HepG2 (cell line): Measurements from ENCODE around the gene RBFOX1. TPM values are rescaled to one million over a fixed set of nuclear protein-coding genes. Genes with fewer than 3 reads are reported as not detected.

Experiments
- ATAC-seq: fragments of 200-7000 bp; cut with Tn5 transposase; 3 replicates; pipeline ENCODE4 v1.9.1; 2020; ENCODE audit warnings: mild to moderate bottlenecking, moderate library complexity
- BruUV-seq: library from RNA; stranded (reverse); fragments of 400-500 nt; replicated peaks from 2 replicates; lab custom pipeline; 2021; lab: Mats Ljungman, UMichigan
- CTCF ChIA-PET: fragments of 300-600 bp; formaldehyde crosslinking; extraction: SDS; loops from one replicate; lab custom pipeline; 2021; ENCODE audit warnings: low total read pairs, inconsistent platforms, low intra/inter-chr PET ratio; lab: Yijun Ruan, JAX
- POLR2A ChIA-PET: fragments of 350-600 bp; sonication (Branson Sonifier 250); formaldehyde crosslinking; loops from one replicate; lab custom pipeline; 2020; ENCODE audit warnings: antibody characterized with exemption, inconsistent platforms; lab: Yijun Ruan, JAX
- DNase-seq: peaks from one replicate; pipeline ENCODE4 v3.0.0-alpha.2; 2015; ENCODE audit warnings: low spot score
- FAIRE-seq: peaks from 3 replicates; lab custom pipeline; 2011; peaks lifted over from hg19 to GRCh38; lab: Jason Lieb, UNC
- H2AFZ ChIP-seq: one replicate; pipeline ENCODE4 v1.6.1; 2011; ENCODE audit warnings: low read length, inconsistent platforms
- H3K27ac ChIP-seq: fragments of 300-600 bp; 3 replicates; pipeline ENCODE4 v1.8.0; 2011; ENCODE audit warnings: mixed run types, mild to moderate bottlenecking, mixed read lengths, low read length, inconsistent platforms; ENCODE audit not compliant: insufficient read depth; ENCODE audit errors: extremely low read length
- H3K27me3 ChIP-seq, 2 experiments: fragments of 200-600 bp in 1 of 2; 2 replicates in 1 of 2; 3 replicates in 1 of 2; pipeline versions ENCODE4 v1.6.0 to v1.8.0; 2011; ENCODE audit warnings: low read length in 2 of 2, mild to moderate bottlenecking in 2 of 2, moderate library complexity in 2 of 2, inconsistent platforms in 1 of 2; ENCODE audit not compliant: insufficient read depth in 2 of 2, control insufficient read depth in 1 of 2
- H3K36me3 ChIP-seq, 2 experiments: fragments of 200-600 bp in 1 of 2; replicated peaks in 1 of 2; 2 replicates in 1 of 2; 3 replicates in 1 of 2; pipeline versions ENCODE4 v1.5.1 to v1.8.0; 2011; ENCODE audit warnings: low read length in 2 of 2, inconsistent platforms in 1 of 2; ENCODE audit not compliant: insufficient read depth in 2 of 2, control insufficient read depth in 1 of 2
- H3K4me1 ChIP-seq: 2 replicates; pipeline ENCODE4 v1.5.1; 2012; ENCODE audit warnings: low read length, inconsistent platforms; ENCODE audit not compliant: insufficient read depth
- H3K4me2 ChIP-seq: 2 replicates; pipeline ENCODE4 v1.6.0; 2011; ENCODE audit warnings: low read depth, low read length, inconsistent platforms
- H3K4me3 ChIP-seq, 3 experiments: fragments of 200-600 bp in 1 of 3; sonication (generic), shearing (Covaris generic) in 1 of 3; replicated peaks in 1 of 3; 2 replicates each; pipeline ENCODE4 v1.5.1; 2011 to 2016; ENCODE audit warnings: low read length in 3 of 3, inconsistent platforms in 2 of 3, low read depth in 2 of 3, mild to moderate bottlenecking in 2 of 3, control low read depth in 1 of 3, mixed read lengths in 1 of 3; ENCODE audit not compliant: insufficient read depth in 1 of 3
- H3K79me2 ChIP-seq: one replicate; pipeline ENCODE4 v1.6.1; 2011; ENCODE audit warnings: low read length, inconsistent platforms; ENCODE audit not compliant: insufficient read depth
- H3K9ac ChIP-seq: 2 replicates; pipeline ENCODE4 v1.6.0; 2011; ENCODE audit warnings: mild to moderate bottlenecking, low read depth, low read length, inconsistent platforms; ENCODE audit not compliant: insufficient read depth
- H3K9me3 ChIP-seq: 2 replicates; pipeline ENCODE4 v1.5.1; 2012; ENCODE audit warnings: mild to moderate bottlenecking, low read length
- H4K20me1 ChIP-seq: 2 replicates; pipeline ENCODE4 v1.6.0; 2011; ENCODE audit warnings: inconsistent platforms, mild to moderate bottlenecking, low read length, moderate library complexity; ENCODE audit not compliant: insufficient read depth
- BHLHE40 ChIP-seq: IDR thresholded peaks from 2 replicates; pipeline ENCODE4 v1.6.1; 2011; ENCODE audit warnings: low read length, improper control_type of control experiment
- E2F1 ChIP-seq: sonication (generic); formaldehyde crosslinking; IDR thresholded peaks from 2 replicates; pipeline ENCODE4 v1.5.0; 2020; ENCODE audit warnings: missing genetic modification reagents
- FOXM1 ChIP-seq: sonication (generic); formaldehyde crosslinking; IDR thresholded peaks from 2 replicates; pipeline ENCODE4 v1.5.0; 2020; ENCODE audit warnings: missing genetic modification reagents
- FOXO4 ChIP-seq: sonication (generic); formaldehyde crosslinking; conservative IDR thresholded peaks from 2 replicates; pipeline ENCODE4 v1.8.1; 2023; ENCODE audit warnings: missing genetic modification reagents
- HOXD1 ChIP-seq: sonication (generic); formaldehyde crosslinking; IDR thresholded peaks from 2 replicates; pipeline ENCODE4 v1.5.0; 2020; ENCODE audit warnings: missing genetic modification reagents
- MAFF ChIP-seq: IDR thresholded peaks from 2 replicates; pipeline ENCODE4 v1.6.1; 2011; ENCODE audit warnings: low read depth, low read length, improper control_type of control experiment
- MAFK ChIP-seq, 2 experiments: IDR thresholded peaks in 1 of 2; conservative IDR thresholded peaks in 1 of 2; 2 replicates each; pipeline ENCODE4 v1.6.1; 2011; ENCODE audit warnings: improper control_type of control experiment in 2 of 2, low read length in 2 of 2
- POGK ChIP-seq: sonication (generic); formaldehyde crosslinking; conservative IDR thresholded peaks from 2 replicates; pipeline ENCODE4 v1.8.0; 2022; ENCODE audit warnings: mild to moderate bottlenecking, moderate library complexity, missing genetic modification reagents
- SMARCE1 ChIP-seq: fragments of 450-650 bp; IDR thresholded peaks from 2 replicates; pipeline ENCODE4 v1.6.1; 2017; ENCODE audit warnings: borderline replicate concordance
- ZNF207 ChIP-seq: fragments of 450-650 bp; IDR thresholded peaks from 2 replicates; pipeline ENCODE4 v1.6.1; 2016; ENCODE audit warnings: antibody characterized with exemption, borderline replicate concordance
- ZNF225 ChIP-seq: sonication (generic); formaldehyde crosslinking; IDR thresholded peaks from 2 replicates; pipeline ENCODE4 v1.4.0; 2020; ENCODE audit warnings: mild to moderate bottlenecking, missing genetic modification reagents
- ZNF597 ChIP-seq: sonication (generic); formaldehyde crosslinking; IDR thresholded peaks from 2 replicates; pipeline ENCODE4 v1.5.0; 2020; ENCODE audit warnings: missing genetic modification reagents
- ZNF792 ChIP-seq: IDR thresholded peaks from 2 replicates; pipeline ENCODE4 v1.6.1; 2016
- WGBS: methylation state at CpG from one replicate; pipeline ENCODE4 v1.1.6; 2017; ENCODE audit warnings: low lambda C conversion rate; 5-methylcytosine and 5-hydroxymethylcytosine counted together
- in situ Hi-C: cut with HindIII; loops from 2 replicates; pipeline ENCODE4 v1.10.0; 2017; ENCODE audit warnings: low pct_unique_long_range_greater_than_20kb; ENCODE audit not compliant: extremely low pct_ligation_motif_present
- intact Hi-C: fragments of 100-400 bp; cut with micrococcal nuclease; formaldehyde crosslinking; loops from one replicate; pipeline ENCODE4 v1.10.0; 2022; ENCODE audit not compliant: unreplicated experiment
- polyA plus RNA-seq, 8 experiments: library from polyadenylated mRNA; depleted of rRNA in 3 of 8; stranded (reverse) in 7 of 8; unstranded in 1 of 8; fragments of >200 nt; fragmentation: Illumina TruSeq in 4 of 8; extraction: Trizol in 4 of 8; gene quantifications; 2 replicates each; pipeline versions ENCODE4 v1.2.1 to v1.2.3, GENCODE V29; 2011 to 2016; ENCODE audit warnings: low read depth in 4 of 8, missing spikeins in 1 of 8, mixed read lengths in 1 of 8; ENCODE audit not compliant: insufficient read depth in 1 of 8
- total RNA-seq, 5 experiments: library from RNA; depleted of rRNA; stranded (reverse); fragments of >200 nt; fragmentation: Illumina TruSeq; extraction: Trizol; gene quantifications; 2 replicates each; pipeline ENCODE4 v1.2.3, GENCODE V29; 2016; ENCODE audit warnings: low read depth in 1 of 5

RBFOX1 gene
- total and polyA plus RNA-seq, 2 of the 13 experiments (the other 11 are each of a cell fraction or from before 2014, with no cell fraction given): not detected

- TF ChIP-seq POGK (no peak), BHLHE40 (no peak)
Measured at GRCh38 chr16:7420843-7421242, 88.2 kb downstream of the RBFOX1 start (continued).

- no peaks in the 10 kb centered on the region for H3K36me3 ChIP-seq
- intact Hi-C loops (no loop called here), in situ Hi-C loops (no loop called here)
- H3K4me2 ChIP-seq: no peak overlapping the region
- H3K27ac ChIP-seq: no peak overlapping the region
- TF ChIP-seq ZNF792 (CRISPR knock-in tag) (no peak), SMARCE1 (no peak), HOXD1 (no peak), E2F1 (CRISPR knock-in tag) (no peak), ZNF597 (CRISPR knock-in tag) (no peak), MAFK (conservative IDR thresholded peaks at IDR 0.05 in 1 of 2, IDR thresholded peaks at IDR 0.05 in 1 of 2; ENCODE audit: low read length in 2 of 2) (peak; percentile 93 to 98), MAFF (peak; percentile 94), ZNF225 (CRISPR knock-in tag) (no peak), ZNF207 (no peak), FOXM1 (CRISPR knock-in tag) (no peak), FOXO4 (CRISPR knock-in tag) (no peak)
- POLR2A ChIA-PET: no interaction called here
- H2AFZ ChIP-seq: no peak overlapping the region
- H3K27me3 ChIP-seq: peaks cover 0 to 7% of the 10 kb centered on the region in 2 experiments; a peak in 1 of 5 replicates
- ATAC-seq: no peak
- no peaks in the 10 kb centered on the region for H3K4me1 ChIP-seq
- no peak for DNase-seq
- CTCF ChIA-PET: no interaction called here
- no peaks in the 10 kb centered on the region for H3K9me3 ChIP-seq
- no peak overlapping the region for H3K9ac ChIP-seq
- FAIRE-seq: no peak
- H4K20me1 ChIP-seq: no peaks in the 10 kb centered on the region
- BruUV-seq: no TSS peak
- H3K4me3 ChIP-seq: no peak overlapping the region
- under 1% methylated on average over 5 of the region's 5 CpGs for WGBS
- no peaks in the 10 kb centered on the region for H3K79me2 ChIP-seq
Measured at GRCh38 chr16:7421578-7421977, 88.9 kb downstream of the RBFOX1 start.
